OCI-M2 (cell line): ENCODE data around the gene GPATCH3.
"Not testable (repeated sequence)": the region's sequence is repeated elsewhere in the genome, so short reads cannot be mapped to it uniquely, and the experiment has no call there.

Source experiments
- DNase-seq: peaks from one replicate; lab custom pipeline; 2025; ENCODE audit not compliant: unreplicated experiment; lab: John Stamatoyannopoulos, UW

GPATCH3 gene

DNA sequence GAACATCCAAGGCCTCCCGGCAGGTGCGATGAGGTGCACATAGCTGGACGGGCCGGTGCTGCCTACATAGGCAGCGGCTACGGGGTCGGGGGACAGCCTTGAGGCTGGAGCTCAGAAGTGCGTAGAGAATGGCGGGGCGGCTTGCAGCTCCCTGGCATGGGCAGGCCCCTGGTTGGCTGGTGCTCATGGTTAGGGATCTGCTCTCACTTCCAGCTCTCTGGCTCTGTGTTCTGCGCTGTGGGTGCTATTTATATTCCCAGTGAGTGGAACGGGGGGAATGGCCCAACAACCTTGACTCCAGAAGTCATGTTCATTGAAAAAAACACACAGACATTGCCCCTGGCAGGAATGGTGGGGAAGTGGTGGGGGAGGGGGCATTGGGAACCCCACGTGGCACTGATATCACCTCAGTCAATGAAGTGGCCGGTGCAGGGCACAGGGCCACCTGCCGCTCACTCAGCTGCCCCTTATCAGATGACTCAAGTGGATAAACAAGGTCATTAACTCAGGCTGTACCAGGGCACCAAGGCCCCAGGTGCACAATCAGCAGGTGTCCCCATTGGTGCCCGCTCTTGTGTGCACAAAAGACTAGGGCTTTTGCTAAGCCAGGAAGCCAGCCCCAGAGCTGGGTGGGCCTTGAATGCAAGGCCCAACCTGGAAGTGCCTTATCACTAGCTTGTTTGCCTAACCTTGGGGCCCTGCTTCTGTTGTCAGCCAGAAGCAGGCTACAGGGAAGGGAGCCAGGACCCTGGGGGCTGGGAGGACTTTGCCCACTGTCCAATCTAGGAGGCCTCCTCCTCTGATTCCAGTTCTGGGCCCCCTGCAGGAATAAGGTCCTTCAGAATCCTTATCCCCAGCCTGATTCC, 13.7 kb upstream of the GPATCH3 start, which contains the start of gene NR0B2:
Gene NR0B2, minus strand, starts transcription at position 222 of the 866 bp plus-strand sequence. Its CDS starts 35 bp downstream, at position 187.
- no peak for DNase-seq

DNA sequence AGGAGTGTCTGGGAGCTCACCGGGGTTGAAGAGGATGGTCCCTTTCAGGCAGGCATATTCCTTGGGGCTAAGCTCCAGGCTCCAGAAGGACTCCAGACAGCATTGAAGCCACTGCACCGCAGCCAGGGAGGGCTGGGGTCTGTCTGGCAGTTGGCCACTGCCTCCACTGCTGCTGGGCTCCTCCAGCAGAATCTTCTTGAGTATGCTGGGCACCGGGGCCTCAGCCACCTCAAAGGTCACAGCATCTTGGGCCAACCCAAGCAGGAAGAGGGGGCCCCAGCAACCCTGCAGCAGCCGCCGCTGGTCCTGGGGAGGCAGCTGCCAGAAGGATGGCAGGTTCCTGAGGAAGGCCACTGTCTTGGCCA, 13.1 kb upstream of the GPATCH3 start:
- no peak for DNase-seq

DNA sequence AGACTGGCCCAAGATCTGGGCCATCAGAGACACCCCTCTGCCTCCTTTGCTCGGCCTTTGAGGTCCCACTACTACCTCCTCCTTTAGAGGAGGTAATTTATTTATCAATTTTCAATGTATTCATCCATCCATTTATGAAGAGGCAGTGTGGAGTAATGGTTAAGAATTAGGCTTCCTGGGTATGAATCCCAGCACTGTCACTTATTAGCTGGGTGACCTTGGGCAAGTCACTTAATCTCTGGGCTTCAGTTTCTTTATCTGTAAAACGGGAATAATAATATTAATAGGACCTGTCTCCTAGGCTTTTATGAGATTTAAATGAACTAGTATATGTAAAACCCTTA, 11.9 kb upstream of the GPATCH3 start:
- no peak for DNase-seq

DNA sequence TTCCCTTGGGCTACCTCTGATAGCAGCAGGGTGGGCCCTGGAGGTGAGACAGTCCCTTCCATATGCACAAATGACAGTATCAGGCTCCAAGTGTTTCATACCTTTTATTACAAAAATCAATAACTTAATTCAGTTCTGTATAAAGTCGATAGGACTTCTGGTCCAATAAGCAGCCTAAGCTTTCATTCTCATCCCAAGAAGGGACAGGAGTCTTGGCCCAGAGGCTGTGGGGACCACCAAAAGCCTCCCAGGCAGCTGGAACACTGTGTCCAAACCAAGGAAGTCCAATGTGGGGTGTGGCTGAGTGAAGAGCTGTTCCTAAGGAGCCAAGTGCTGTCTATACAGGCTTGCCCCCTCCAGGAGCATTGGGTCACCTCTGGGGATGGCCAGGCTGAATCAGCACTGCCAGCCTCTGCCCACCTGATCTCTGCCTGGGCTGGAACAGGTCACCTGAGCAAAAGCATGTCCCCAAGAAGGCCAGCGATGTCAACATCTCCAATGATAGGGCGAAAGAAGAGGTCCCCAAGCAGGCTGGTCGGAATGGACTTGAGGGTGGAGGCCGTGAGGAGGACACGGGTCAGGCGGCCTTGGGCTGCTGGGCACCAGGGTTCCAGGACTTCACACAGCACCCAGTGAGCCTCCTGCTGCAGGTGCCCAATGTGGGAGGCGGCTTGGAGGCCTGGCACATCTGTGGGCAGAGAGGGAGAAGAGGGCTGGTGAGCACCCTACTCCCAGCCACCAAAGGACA, 11.3 kb upstream of the GPATCH3 start:
- no peak for DNase-seq

DNA sequence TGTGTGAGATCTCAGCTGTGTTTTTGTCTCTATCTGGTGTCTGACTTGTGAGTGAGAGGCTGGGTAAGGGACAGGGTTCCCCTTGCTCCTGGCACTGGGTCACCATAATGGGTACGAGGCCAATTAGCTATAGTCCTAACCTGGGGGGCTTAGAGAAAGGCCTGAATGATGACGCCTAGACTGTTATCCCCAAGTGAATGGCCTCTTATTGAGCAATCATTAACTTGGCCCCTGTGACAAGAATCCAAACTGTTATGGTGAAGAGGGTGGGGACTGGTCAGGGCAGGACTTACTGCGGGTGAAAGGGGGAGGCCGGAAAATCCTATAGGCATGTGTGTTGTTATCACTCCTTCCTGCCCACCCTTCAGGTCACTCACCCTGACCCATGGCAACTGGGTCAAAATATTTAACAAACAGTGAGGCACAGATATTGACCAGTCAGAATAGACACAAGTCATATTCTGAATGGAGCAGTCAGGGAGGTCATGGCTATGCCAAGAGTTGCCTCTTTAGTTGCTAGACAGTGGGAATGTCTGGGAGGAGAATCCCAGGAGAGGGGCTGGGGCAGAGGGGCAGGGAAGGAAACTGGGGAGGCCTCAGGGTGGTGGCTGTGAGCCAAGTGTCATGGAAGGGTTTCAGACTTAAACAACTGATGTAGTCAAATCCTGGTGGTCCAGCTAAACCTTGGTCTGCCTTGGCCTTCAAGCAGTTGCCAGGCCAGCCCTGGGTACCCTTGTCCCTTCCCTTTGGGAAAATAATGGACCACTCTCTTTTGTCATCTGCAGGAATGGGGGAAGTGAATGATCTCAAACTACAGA, 10.3 kb upstream of the GPATCH3 start:
- DNase-seq, result no peak

DNA sequence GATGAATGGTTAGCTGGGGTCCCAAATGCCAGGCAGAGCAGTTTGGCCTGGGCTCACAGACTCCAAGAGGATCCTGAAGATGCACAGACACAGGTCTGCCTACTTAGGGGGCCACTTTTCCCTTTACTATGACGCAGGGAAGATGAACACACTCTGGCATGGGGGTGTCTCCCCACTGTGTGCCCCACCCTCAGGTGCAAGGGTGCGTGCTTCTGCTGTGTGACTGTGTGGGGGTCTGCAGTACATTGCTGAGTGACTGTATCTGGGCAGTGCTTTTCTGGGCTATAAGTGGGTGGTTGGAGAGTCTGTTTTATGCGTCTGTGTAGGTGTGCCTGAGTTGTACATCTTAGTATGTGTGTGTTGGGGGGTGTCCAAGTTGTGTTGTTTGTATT, 9.7 kb upstream of the GPATCH3 start:
- DNase-seq, result no peak

DNA sequence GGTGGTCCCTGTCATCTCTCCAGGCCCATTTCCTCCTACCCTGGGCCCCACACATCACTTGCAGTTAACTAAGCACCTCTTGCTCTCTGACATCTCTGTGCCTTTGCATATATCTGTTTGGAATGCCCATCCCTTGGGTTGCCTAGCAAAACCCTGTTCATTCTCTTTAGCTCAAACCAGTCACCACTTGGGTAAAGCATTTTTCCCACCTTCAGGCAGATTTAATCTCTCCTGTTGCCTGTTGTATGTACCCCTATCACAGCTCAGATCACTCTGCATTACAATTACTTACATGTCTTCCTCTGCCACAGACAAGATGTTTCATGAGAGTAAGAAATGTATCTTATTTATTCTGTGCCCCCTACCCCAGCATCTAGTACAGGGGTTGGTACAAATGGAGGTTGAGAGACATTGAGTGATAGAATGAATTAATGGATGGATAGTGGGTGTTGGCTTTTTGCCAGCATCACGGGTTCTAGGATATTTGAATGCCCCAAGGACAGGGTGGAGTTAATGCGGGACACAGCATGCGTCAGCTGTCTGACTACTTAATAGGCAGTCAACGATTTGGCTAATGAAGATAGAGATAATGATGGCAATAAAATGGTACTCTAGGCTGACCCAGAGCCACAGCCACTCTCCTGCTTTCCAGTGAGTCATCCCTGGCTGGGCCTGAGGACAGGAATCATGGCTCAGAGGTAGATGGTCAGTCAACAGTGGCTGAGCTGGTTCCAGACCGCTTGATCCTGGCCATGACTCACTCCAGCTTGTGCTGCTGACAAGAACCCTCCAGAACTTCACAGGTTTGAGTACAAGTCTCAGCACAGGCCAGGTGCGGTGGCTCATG, 7.0 kb upstream of the GPATCH3 start:
- no peak for DNase-seq

DNA sequence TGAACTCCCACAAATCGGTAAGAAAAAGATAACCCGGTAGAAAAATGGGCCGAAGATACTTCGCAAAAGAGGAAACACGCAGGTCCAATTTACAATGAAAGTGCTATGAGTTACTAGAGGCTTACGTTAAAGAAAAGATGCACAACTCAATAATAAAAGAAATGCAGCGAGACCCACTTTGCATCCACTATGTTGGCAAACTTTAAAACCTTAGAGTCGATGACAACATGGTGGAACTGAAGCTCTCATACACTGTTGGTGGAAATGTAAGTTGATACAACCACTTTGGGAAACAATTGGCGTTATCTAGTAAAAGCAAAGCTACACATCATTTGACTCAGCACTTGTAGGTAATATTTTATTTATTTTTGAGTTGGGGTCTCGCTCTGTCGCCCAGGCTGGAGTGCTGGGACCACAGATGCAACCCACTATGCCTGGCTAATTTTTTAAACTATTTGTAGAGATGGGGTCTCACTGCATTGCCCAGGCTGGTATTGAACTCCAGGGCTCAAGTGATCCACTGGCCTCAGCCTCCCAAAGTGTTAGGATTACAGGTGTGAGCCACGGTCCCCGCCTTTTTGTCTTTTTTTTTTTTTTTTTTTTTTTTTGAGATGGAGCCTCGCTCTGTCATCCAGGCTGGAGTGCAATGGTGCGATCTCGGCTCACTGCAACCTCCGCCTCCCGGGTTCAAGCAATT, 696 bp upstream of the GPATCH3 start:
- no peak for DNase-seq

DNA sequence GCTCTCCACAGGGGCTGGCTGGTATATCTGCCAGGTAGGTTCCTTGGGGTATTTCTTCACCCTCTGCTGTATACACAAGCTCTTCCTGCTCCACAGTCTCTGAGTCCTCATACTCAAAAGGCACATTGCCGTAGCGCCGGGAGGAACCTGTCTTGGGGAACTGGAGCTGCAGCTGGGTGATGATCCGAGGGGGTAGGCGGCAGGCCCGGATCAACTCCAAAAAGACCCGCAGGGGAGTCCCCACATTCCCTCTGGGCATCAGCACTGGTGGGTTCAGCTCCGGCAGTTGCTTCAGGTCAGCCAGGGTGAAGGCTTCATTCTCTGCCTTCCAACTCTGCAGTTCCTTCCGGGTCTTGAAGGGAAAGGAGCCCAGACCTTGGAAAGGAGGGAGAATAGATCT, 2.9 kb downstream of the GPATCH3 start:
- no peak for DNase-seq

DNA sequence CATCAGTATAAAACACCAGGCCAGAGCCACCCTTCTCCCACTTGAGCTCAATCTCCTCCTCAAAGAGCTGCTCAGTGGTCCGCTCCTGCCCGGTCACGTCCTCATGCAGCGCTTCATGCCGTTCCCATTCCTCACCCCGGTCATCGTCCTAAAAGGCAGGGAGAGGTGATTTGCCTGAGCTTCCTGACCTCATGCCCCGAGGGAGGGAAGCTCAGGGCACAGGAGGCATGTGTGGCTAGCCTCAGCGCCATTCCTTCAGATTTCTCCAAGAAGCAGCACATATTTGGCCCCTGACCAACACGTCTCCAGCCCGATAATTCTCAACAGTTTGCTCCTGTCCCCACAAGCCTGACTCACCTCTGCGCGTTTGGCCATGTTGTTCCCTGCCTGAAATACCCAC, 6.0 kb downstream of the GPATCH3 start:
- no peak for DNase-seq

DNA sequence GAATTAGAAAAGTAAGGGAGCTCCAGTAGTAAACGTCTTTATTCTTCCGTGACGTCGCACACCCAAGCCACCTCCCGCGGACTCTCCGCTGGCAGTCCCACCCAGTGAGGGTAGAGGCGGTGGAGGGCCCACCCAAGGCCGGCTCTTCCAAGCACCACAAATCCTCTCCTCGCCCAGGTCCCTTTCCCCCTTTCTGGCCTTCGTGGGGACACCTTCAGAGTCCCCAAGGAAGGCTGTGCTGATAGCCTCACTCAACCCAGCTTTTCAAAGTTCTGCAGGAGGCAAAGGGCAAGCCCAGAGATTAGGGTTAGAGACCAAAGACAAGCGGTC, 9.8 kb downstream of the GPATCH3 start:
- DNase-seq, result no peak

DNA sequence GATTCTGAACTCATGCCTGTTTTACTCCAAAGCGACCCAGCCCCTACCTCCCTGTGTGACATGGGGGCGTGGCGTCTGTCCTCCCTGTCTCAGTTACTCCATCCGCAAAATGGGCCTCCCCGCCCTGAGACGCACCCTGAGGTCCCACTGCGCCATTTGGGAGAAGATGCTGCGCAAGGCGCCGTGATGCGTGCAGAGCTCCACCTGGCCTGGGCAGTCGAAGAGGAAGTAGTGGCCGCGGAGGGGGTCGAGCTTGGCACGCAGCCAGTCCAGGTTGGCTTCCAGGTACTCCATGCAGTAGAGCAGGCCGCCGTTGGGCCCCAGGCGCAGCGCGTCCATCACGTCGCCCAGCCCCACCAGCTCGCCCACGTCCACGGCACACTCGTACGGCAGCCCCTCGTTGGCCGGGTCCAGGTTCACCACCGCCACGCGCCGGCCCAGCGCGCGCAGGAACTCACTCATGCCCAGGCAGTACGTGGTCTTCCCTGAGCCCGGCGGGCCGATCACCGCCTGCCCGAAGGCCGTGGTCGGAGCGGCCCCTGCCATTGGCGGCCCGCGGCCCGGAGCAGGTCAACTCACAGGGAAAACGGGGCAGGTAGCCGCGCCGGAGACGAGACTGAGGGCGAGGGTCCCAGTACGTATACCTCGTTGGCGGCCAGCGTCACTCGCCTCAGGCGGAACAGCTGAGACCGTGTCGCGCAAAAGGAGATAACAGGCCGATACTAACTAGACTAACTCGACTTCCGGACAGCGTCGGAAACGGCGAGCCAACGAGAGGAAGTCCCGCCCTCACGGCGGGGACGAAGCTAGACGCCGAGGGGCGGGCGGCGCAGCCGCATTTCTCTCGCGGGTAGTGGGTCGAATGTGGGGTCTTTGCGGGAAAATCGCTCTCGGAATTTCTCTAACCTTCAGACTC, 10.5 kb downstream of the GPATCH3 start, which contains the start of gene GPN2:
Gene GPN2, minus strand, starts transcription at position 733 of the 916 bp plus-strand sequence. Its CDS starts 187 bp downstream, at position 546.
- DNase-seq, result peak; percentile 28

DNA sequence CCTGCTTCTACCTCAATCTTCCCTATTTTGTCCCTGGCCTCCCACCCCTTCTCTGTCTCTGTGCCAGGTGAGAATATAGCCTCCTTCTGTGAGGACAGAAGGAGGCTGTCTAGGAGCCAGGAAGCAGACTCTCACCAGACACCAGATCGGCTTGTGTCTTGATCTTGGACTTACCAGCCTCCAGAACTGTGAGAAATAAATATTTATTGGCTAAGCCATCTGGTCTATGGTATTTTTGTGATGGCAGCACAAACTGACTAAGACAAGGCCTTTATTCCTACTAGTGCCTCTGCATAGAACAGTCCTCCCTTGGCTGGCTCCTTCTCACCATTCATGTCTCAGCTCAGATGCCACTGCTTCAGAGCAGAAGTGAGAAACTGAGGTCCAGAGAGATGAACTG, 12.0 kb downstream of the GPATCH3 start:
- DNase-seq, result no peak

DNA sequence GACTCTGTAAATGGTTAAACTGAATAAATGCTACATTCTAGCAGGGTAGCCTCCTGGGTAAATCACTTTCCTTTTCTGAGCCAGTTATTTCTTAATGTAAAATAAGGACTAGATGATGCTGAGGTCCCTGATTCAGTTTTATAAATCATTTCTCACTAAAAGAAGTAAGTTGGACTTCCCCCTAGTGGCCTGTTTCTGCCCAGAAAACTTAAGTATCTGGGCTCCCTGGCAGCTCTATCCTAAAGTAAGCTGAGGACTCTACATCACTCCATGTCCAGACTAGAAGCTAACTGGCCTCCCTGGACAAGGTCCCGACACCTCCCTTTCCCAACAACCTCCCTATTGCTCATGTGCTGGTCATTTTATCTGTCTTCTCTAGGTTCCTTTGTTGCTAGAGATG, 13.1 kb downstream of the GPATCH3 start:
- no peak for DNase-seq

DNA sequence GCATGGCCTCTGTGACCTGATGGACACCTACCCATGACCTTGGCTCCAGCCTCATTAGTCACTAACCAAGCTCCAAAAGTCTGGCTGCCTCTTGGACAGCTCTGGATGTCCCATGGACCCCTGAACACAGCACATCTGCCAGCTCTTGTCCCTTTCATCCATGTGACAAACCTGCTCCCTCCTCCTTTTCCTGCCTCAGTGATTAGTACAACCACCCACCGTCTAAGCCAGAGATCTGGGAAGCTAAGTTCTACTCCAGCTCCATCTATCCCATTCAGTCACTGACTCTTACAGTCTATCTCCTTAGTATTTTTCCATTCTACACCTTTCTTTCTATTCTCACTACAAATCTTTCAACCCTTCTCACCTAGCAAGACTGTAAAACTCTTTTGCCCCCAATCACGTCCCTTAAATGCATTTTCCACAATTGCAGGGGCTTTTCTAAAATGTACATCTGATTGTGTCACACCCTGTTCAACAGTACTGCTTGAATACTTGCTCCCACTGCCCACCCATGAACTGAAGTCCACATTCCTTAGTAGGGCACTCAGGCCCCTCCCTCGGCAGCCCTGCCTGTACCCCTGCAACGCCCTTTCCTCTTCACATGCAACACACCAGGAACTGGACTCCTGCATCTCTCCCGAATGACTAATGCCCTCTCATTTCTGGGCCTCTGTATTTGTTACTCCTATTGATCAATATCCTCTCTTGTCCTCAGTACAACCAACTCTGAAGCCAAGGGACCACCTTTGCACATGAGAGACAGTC, 17.4 kb downstream of the GPATCH3 start:
- no peak for DNase-seq

DNA sequence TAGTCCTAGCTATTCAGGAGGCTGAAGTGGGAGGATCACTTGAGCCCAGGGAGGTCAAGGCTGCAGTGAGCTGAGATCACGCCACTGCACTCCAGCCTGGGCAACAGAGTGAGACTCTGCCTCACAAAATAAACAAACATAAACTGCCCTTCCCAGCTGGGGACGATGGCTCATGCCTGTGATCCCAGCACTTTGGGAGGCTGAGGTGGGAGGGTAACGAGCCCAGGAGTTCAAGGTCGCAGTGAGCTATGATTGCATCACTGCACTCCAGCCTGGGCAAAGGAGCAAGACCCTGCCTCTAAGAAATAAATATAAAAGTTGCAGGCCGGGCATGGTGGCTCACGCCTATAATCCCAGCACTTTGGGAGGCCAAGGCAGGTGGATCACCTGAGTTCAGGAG, 18.7 kb downstream of the GPATCH3 start:
- DNase-seq, result not testable (repeated sequence)

DNA sequence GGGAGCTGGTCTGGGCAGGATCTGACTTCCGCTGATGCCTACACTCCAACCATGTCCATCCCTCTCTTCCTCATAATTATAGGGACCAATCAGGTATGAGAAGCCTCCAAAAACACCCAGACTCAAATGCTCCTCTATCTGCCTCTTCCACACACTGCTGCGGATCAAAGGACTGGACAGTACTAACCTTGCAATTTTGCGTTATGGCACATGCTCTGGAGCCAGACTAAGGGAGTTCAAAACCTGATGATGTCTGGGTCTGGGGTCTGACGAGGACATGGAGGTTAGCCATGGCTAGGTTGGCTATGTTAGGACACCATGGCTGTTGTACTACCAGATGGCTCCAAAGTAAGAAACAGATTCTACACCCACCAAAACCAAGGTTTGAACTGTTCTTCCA, 20.5 kb downstream of the GPATCH3 start:
- no peak for DNase-seq

DNA sequence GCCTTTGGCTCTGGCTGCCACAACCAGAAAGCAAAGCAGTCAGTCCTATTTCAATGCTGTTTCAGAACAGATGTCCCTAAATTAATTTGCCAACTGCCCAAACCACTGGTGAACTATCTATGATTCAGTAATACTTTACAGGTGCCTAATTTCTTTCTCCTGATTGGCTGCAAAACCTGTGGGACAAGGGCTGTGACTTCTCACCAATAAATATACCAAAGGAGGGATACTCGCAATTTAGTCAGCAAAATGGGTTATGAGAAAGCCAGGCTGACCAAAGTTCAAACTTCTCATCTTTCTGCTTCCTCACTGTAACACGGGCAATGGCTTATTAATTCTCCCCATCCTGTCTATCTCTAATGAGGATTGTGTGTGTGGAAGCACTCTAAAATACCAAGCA, 22.9 kb downstream of the GPATCH3 start:
- DNase-seq, result no peak
